K562 (cell line): ENCODE results near the gene WDR91. TPM values are rescaled to one million over a fixed set of nuclear protein-coding genes. Genes with fewer than 3 reads are reported as not detected.

Experiments used
- EP400 ChIP-seq: fragments of 450-650 bp; IDR thresholded peaks from 2 replicates; pipeline ENCODE4 v1.6.1; 2017; ENCODE audit warnings: antibody characterized with exemption, mild to moderate bottlenecking, moderate library complexity
- GABPA ChIP-seq: fragments of 200-800 bp; sonication (Bioruptor generic); conservative IDR thresholded peaks from 2 replicates; pipeline ENCODE4 v1.6.1; 2016; ENCODE audit warnings: low read depth, missing genetic modification characterization, missing compliant biosample characterization
- GATAD2A ChIP-seq: fragments of 450-650 bp; IDR thresholded peaks from 2 replicates; pipeline ENCODE4 v1.6.1; 2017
- ILK ChIP-seq: fragments of 450-650 bp; IDR thresholded peaks from 2 replicates; pipeline ENCODE4 v1.6.1; 2016; ENCODE audit warnings: missing genetic modification characterization, low read depth, mild to moderate bottlenecking, missing compliant biosample characterization, moderate library complexity, borderline replicate concordance
- KDM5B ChIP-seq: fragments of 200-600 bp; sonication (generic); IDR thresholded peaks from 2 replicates; pipeline ENCODE4 v1.6.1; 2012; ENCODE audit warnings: low read depth, mild to moderate bottlenecking, moderate library complexity, low read length, control low read depth, inconsistent platforms; ENCODE audit not compliant: insufficient replicate concordance
- MAFK ChIP-seq: IDR thresholded peaks from 2 replicates; pipeline ENCODE4 v1.6.1; 2011; ENCODE audit warnings: low read length, improper control_type of control experiment
- PKNOX1 ChIP-seq: fragments of 450-650 bp; IDR thresholded peaks from 2 replicates; pipeline ENCODE4 v1.6.1; 2016
- PML ChIP-seq: IDR thresholded peaks from 2 replicates; pipeline ENCODE4 v1.6.1; 2012; ENCODE audit warnings: low read length, inconsistent platforms
- SLC30A9 ChIP-seq: fragments of 250-450 bp; sonication (Bioruptor Pico); IDR thresholded peaks from 2 replicates; pipeline ENCODE4 v1.8.0; 2022; ENCODE audit warnings: mild to moderate bottlenecking, moderate library complexity
- TAF7 ChIP-seq: fragments of 450-650 bp; IDR thresholded peaks from 2 replicates; pipeline ENCODE4 v1.6.1; 2016; ENCODE audit warnings: missing genetic modification characterization, missing compliant biosample characterization
- TRIM24 ChIP-seq, 2 experiments: fragments of 450-650 bp; IDR thresholded peaks; 2 replicates each; pipeline ENCODE4 v1.6.1; 2016
- ZNF133 ChIP-seq: fragments of 250-450 bp; sonication (Bioruptor Pico); IDR thresholded peaks from 2 replicates; pipeline ENCODE4 v1.4.0; 2020; ENCODE audit warnings: mild to moderate bottlenecking
- ZNF274 ChIP-seq: IDR thresholded peaks from 2 replicates; pipeline ENCODE4 v1.6.1; 2011; ENCODE audit warnings: low read depth, mild to moderate bottlenecking, low read length, moderate library complexity, borderline replicate concordance
- ZNF561 ChIP-seq: fragments of 450-650 bp; formaldehyde crosslinking; conservative IDR thresholded peaks from 2 replicates; pipeline ENCODE4 v1.4.0; 2020; ENCODE audit warnings: mild to moderate bottlenecking, moderate library complexity
- ZNF584 ChIP-seq: fragments of 200-800 bp; sonication (Bioruptor generic); IDR thresholded peaks from 2 replicates; pipeline ENCODE4 v1.6.1; 2016; ENCODE audit warnings: low read depth, mild to moderate bottlenecking, missing genetic modification characterization, missing compliant biosample characterization
- ZNF77 ChIP-seq: fragments of 250-450 bp; sonication (Bioruptor Pico); IDR thresholded peaks from 2 replicates; pipeline ENCODE4 v1.5.0; 2020
- polyA plus RNA-seq, 8 experiments: library from polyadenylated mRNA; depleted of rRNA in 4 of 8; stranded (reverse) in 5 of 8; unstranded in 3 of 8; fragments of >200 nt; fragmentation: Nextera tagmentation in 2 of 8; fragmentation: Illumina TruSeq in 1 of 8; extraction: Ambion mirVana in 2 of 8; extraction: Trizol in 1 of 8; gene quantifications; 2 replicates each; pipeline versions ENCODE4 v1.2.1 to v1.2.3, GENCODE V29; 2011 to 2014; ENCODE audit warnings: inconsistent platforms in 1 of 8, missing spikeins in 1 of 8
- total RNA-seq, 7 experiments: library from RNA; depleted of rRNA in 6 of 7; stranded (reverse); fragments of >200 nt in 6 of 7; fragmentation: Illumina TruSeq in 2 of 7; extraction: Trizol in 2 of 7; gene quantifications; 2 replicates each; pipeline versions ENCODE4 v1.2.1 to v1.2.3, GENCODE V29; 2011 to 2021; ENCODE audit warnings: low replicate concordance in 1 of 7
- TF ChIP-seq, protein P1 (sequence below): fragments of 450-650 bp; formaldehyde crosslinking; IDR thresholded peaks from 2 replicates; pipeline ENCODE4 v1.4.0; 2020; ENCODE audit warnings: mild to moderate bottlenecking
- TF ChIP-seq, protein P2 (sequence below), 2 experiments: fragments of 450-650 bp; formaldehyde crosslinking in 1 of 2; IDR thresholded peaks; 2 replicates each; pipeline versions ENCODE4 v1.4.0 to v1.6.1; 2014 to 2020; ENCODE audit warnings: mild to moderate bottlenecking in 2 of 2, borderline replicate concordance in 1 of 2, low read depth in 1 of 2

The WDR91 gene
- total and polyA plus RNA-seq, 9 of the 15 experiments (the other 6 are each of a cell fraction or from before 2014, with no cell fraction given) = 1.9 to 18.2 (median 9.8) TPM

- TF ChIP-seq PML (no peak; the same call in 1 of the 2 replicates), MAFK (peak; percentile 64; the same call in 1 of the 2 replicates), GATAD2A (no peak), ZNF584 (CRISPR knock-in tag) (no peak), SLC30A9 (CRISPR knock-in tag) (no peak), PKNOX1 (0 out of 2 replicates have a peak, but pooled peaks have one; percentile 19), ZNF561 (no peak), ZNF77 (no peak), TAF7 (tag) (no peak), ILK (no peak), ZNF274 (no peak), GABPA (tag) (no peak), EP400 (no peak), KDM5B (no peak), ZNF133 (no peak), TRIM24 (IDR thresholded peaks at IDR 0.05) (0 out of 4 replicates have a peak, but pooled peaks of 1 of the 2 experiments have one; percentile 26)
- TF ChIP-seq, protein P1, sequence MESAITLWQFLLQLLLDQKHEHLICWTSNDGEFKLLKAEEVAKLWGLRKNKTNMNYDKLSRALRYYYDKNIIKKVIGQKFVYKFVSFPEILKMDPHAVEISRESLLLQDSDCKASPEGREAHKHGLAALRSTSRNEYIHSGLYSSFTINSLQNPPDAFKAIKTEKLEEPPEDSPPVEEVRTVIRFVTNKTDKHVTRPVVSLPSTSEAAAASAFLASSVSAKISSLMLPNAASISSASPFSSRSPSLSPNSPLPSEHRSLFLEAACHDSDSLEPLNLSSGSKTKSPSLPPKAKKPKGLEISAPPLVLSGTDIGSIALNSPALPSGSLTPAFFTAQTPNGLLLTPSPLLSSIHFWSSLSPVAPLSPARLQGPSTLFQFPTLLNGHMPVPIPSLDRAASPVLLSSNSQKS = no peak
- TF ChIP-seq, protein P2, sequence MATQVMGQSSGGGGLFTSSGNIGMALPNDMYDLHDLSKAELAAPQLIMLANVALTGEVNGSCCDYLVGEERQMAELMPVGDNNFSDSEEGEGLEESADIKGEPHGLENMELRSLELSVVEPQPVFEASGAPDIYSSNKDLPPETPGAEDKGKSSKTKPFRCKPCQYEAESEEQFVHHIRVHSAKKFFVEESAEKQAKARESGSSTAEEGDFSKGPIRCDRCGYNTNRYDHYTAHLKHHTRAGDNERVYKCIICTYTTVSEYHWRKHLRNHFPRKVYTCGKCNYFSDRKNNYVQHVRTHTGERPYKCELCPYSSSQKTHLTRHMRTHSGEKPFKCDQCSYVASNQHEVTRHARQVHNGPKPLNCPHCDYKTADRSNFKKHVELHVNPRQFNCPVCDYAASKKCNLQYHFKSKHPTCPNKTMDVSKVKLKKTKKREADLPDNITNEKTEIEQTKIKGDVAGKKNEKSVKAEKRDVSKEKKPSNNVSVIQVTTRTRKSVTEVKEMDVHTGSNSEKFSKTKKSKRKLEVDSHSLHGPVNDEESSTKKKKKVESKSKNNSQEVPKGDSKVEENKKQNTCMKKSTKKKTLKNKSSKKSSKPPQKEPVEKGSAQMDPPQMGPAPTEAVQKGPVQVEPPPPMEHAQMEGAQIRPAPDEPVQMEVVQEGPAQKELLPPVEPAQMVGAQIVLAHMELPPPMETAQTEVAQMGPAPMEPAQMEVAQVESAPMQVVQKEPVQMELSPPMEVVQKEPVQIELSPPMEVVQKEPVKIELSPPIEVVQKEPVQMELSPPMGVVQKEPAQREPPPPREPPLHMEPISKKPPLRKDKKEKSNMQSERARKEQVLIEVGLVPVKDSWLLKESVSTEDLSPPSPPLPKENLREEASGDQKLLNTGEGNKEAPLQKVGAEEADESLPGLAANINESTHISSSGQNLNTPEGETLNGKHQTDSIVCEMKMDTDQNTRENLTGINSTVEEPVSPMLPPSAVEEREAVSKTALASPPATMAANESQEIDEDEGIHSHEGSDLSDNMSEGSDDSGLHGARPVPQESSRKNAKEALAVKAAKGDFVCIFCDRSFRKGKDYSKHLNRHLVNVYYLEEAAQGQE (IDR thresholded peaks at IDR 0.05; ENCODE audit: borderline replicate concordance) = peak; percentile 45; the same call in 1 of the 2 replicates
- TF ChIP-seq, protein P2 (CRISPR knock-in tag; IDR thresholded peaks at IDR 0.05; ENCODE audit: low read depth) = no peak
Measured at GRCh38 chr7:135169141-135169963, 42.0 kb downstream of the WDR91 start (continued).
